CD4-positive, alpha-beta memory T cell (primary cell): ENCODE measurements around the gene BCAS1. TPM values are rescaled to one million over a fixed set of nuclear protein-coding genes. Genes with fewer than 3 reads are reported as not detected.

Experiments
- CTCF ChIA-PET: fragments of 350-600 bp; sonication (Branson Sonifier 250); formaldehyde crosslinking; loops from one replicate; lab custom pipeline; 2021; ENCODE audit warnings: inconsistent platforms; ENCODE audit not compliant: partially characterized antibody; lab: Charles Lee
- POLR2A ChIA-PET: fragments of 350-600 bp; sonication (Branson Sonifier 250); formaldehyde crosslinking; loops from one replicate; lab custom pipeline; 2021; ENCODE audit not compliant: partially characterized antibody; lab: Charles Lee
- DNase-seq, 5 donors: peaks; one replicate each; pipeline versions ENCODE4 v3.0.0 to v3.0.0-alpha.2; 2020 to 2022; ENCODE audit warnings: mixed read lengths in 1 of 5
- H3K27ac ChIP-seq: one replicate; pipeline ENCODE4 v1.7.0; 2013; ENCODE audit warnings: low read depth, low read length
- H3K27me3 ChIP-seq: 2 replicates; pipeline ENCODE4 v1.7.0; 2013; ENCODE audit warnings: mild to moderate bottlenecking, low read length, moderate library complexity; ENCODE audit not compliant: insufficient read depth
- H3K36me3 ChIP-seq: 2 replicates; pipeline ENCODE4 v1.7.0; 2013; ENCODE audit warnings: mild to moderate bottlenecking, low read length, moderate library complexity; ENCODE audit not compliant: insufficient read depth
- H3K4me1 ChIP-seq: 2 replicates; pipeline ENCODE4 v1.7.0; 2013; ENCODE audit warnings: mild to moderate bottlenecking, low read length, moderate library complexity; ENCODE audit not compliant: insufficient read depth
- H3K4me3 ChIP-seq, 2 donors: one replicate each; pipeline ENCODE4 v1.7.0; 2013; ENCODE audit warnings: low read length in 2 of 2, mild to moderate bottlenecking in 1 of 2
- H3K9me3 ChIP-seq, 2 donors: one replicate each; pipeline ENCODE4 v1.7.0; 2013; ENCODE audit warnings: low read length in 2 of 2, control low read depth in 1 of 2; ENCODE audit not compliant: control insufficient read depth in 1 of 2
- H3K27ac Mint-ChIP-seq, 7 donors: one replicate each; pipeline ENCODE4 v1.8.0; 2020 to 2021; ENCODE audit warnings: mixed read lengths in 7 of 7, mild to moderate bottlenecking in 6 of 7, inconsistent platforms in 3 of 7, moderate library complexity in 3 of 7
- H3K27me3 Mint-ChIP-seq, 2 donors: one replicate each; pipeline ENCODE4 v1.8.0; 2020 to 2021; ENCODE audit warnings: mixed read lengths in 2 of 2
- H3K36me3 Mint-ChIP-seq, 2 donors: one replicate each; pipeline ENCODE4 v1.8.0; 2020 to 2021; ENCODE audit warnings: mixed read lengths in 2 of 2, inconsistent platforms in 1 of 2, mild to moderate bottlenecking in 1 of 2
- H3K4me1 Mint-ChIP-seq, 4 donors: one replicate each; pipeline ENCODE4 v1.8.0; 2020 to 2021; ENCODE audit warnings: mixed read lengths in 4 of 4, mild to moderate bottlenecking in 1 of 4
- H3K4me3 Mint-ChIP-seq, 8 donors: one replicate each; pipeline ENCODE4 v1.8.0; 2020 to 2021; ENCODE audit warnings: mixed read lengths in 8 of 8, mild to moderate bottlenecking in 7 of 8, moderate library complexity in 6 of 8, inconsistent platforms in 3 of 8
- H3K9me3 Mint-ChIP-seq, 8 donors: one replicate each; pipeline ENCODE4 v1.8.0; 2020 to 2021; ENCODE audit warnings: mixed read lengths in 8 of 8, mild to moderate bottlenecking in 5 of 8, inconsistent platforms in 3 of 8, moderate library complexity in 1 of 8
- intact Hi-C: fragments of 100-400 bp; cut with micrococcal nuclease; formaldehyde crosslinking; loops from one replicate; pipeline ENCODE4 v1.15.1; 2023
- polyA plus RNA-seq, 2 donors: library from polyadenylated mRNA; unstranded; fragments of 300-500 nt; fragmentation: Illumina TruSeq; gene quantifications; one replicate each; pipeline ENCODE4 v1.2.3, GENCODE V29; 2021
- total RNA-seq, 2 experiments: library from RNA; stranded (reverse); gene quantifications; one replicate each; pipeline ENCODE4 v1.2.3, GENCODE V29; 2021

BCAS1 gene
- total and polyA plus RNA-seq, 4 experiments from 2014 or later = 0.17 to 0.32 (median 0.25) TPM; not detected in 1

DNA sequence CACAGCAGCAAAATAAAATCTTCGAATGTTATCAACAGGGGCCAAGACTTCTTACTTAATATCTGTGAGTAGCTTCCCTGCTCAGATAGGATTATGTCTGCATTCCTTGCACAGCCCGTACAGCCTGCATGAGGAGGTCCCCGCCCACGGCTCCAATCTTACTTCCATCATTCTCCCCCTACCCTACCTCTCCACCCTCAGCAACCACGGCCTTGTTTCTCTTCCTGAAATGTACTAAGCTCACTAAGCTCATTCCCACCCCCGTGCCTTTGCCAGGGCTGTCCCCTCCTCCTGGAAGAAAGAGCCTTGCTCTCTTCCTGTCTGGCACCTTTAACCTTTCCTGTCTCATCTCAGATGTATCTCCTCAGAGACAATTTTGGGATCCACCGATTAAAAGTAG lies 120.4 kb downstream of the BCAS1 start:
- peak overlapping the region; percentile 96 to 100 (median 99) for H3K27ac Mint-ChIP-seq
- H3K4me3 ChIP-seq = no peak overlapping the region

DNA sequence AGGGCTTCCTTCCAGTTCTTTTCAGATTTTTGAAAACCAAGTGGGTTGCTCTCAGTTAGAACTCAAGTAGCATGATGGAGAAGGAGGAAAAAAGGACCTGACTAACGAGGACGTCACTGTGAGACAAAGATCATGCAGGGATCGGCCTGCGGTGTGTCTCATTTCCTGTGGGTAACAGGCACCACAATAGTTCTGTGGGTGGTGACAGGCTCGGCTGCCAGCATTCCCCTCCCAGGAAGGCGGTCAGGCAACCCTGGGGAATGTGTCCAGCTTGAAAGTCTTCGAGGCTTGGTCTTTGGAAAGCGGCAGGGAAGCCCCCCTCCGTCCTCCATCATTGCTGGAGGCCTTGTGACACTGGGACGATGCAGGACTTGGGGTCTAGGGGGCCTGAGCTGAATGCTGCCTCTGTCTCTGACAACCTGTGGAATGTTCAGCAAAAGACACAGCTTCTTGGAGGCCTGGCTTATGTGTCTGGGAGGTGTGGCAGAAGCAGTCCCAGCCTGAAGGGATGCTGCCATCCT lies 121.0 kb downstream of the BCAS1 start:
- DNase-seq = peak; percentile 82 to 92 (median 87)
- H3K36me3 Mint-ChIP-seq = peaks cover 0 to 8% of the 10 kb centered on the region in 2 donors
- peaks cover 0 to 14% (median 5%) of the 10 kb centered on the region in 8 donors for H3K9me3 Mint-ChIP-seq
- intact Hi-C loops = loop anchor here (5.0 to 10.0 kb wide), 3 partner anchors 113 to 977 kb away; partner anchors contain the start of gene TSHZ2
- H3K27me3 Mint-ChIP-seq = no peaks in the 10 kb centered on the region
- peak overlapping the region; percentile 96 to 100 (median 99) for H3K27ac Mint-ChIP-seq
- Histone ChIP-seq H3K9me3 (no peaks in the 10 kb centered on the region), H3K27ac (peak overlapping the region; percentile 78), H3K36me3 (no peaks in the 10 kb centered on the region), H3K4me1 (peaks cover 36% of the 10 kb centered on the region), H3K4me3 (peak overlapping the region; percentile 6 to 30), H3K27me3 (no peaks in the 10 kb centered on the region)
- ChIA-PET POLR2A (interaction anchor here (0.9 to 3.9 kb wide), 9 partner anchors 11 to 948 kb away, joined by 3 to 21 read pairs (median 3); no protein-coding TSS in a partner anchor), CTCF (interaction anchor here (0.6 to 3.3 kb wide), 4 partner anchors 10 to 109 kb away, joined by 3 to 23 read pairs (median 4); no protein-coding TSS in a partner anchor)
- H3K4me1 Mint-ChIP-seq = peaks cover 24 to 42% (median 33%) of the 10 kb centered on the region in 4 donors
- H3K4me3 Mint-ChIP-seq = peak overlapping the region; percentile 39 to 79 (median 72)

More for the DNA sequence above, 120.4 kb downstream of the BCAS1 start:
- no peak for DNase-seq
- ChIA-PET POLR2A (interaction anchor here (0.9 to 3.9 kb wide), 9 partner anchors 12 to 948 kb away, joined by 3 to 21 read pairs (median 3); no protein-coding TSS in a partner anchor), CTCF (interaction anchor here (0.6 to 3.3 kb wide), 4 partner anchors 10 to 109 kb away, joined by 3 to 23 read pairs (median 4); no protein-coding TSS in a partner anchor)
- peak overlapping the region in 6 of 8 donors; percentile 1 to 79 (median 72) for H3K4me3 Mint-ChIP-seq
- H3K27me3 ChIP-seq = no peaks in the 10 kb centered on the region
- H3K4me1 Mint-ChIP-seq = peaks cover 24 to 38% (median 29%) of the 10 kb centered on the region in 4 donors
- H3K36me3 Mint-ChIP-seq = peaks cover 0 to 8% of the 10 kb centered on the region in 2 donors
- H3K4me1 ChIP-seq = peaks cover 36% of the 10 kb centered on the region
- H3K9me3 ChIP-seq = no peaks in the 10 kb centered on the region
- no peaks in the 10 kb centered on the region for H3K27me3 Mint-ChIP-seq
- intact Hi-C loops = no loop called here
- peaks cover 0 to 14% (median 5%) of the 10 kb centered on the region in 8 donors for H3K9me3 Mint-ChIP-seq
- peak overlapping the region; percentile 78 for H3K27ac ChIP-seq
- H3K36me3 ChIP-seq = no peaks in the 10 kb centered on the region

DNA sequence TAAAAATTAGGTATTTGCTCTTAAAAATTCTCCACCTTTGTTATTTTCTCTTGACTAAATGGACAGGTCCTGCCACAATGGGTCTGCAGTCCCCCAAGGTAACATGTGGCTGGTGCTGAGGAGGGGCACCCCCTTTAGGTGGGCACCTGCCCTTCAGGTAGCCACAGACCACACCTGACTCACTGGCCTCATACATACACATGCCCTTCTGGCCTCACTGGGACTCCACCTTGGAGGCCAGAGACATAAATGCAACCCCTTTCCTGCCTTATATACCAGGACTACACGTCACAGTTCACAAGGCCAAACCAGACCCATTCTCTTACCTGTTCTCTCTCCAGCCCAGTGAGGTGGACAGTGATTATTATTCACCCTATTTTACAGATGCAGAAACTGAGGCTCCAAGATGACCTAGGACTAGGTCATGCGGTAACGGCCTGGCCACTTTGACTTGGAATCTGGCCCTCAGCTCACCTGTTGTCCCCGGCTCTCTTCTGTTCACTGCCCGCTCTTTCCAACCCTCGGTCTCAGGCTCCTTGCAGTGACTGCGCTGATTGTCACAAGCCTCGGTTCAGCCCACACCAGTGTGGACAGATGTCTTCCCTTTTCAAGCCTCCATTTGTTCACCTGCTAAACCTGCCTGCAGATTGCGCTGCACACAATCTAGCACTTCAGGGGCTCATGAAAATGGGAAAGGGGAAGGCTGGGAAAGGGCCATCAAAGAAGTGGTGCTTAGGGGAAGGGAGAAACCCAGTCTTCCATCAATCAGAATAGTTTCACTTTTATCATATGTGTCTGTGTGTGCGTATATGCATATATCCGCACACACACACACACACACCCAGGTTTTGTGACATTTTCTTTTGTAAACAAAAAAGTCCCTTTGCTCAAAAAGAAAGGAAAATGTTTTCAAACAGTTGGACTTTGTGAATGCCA lies 121.7 kb downstream of the BCAS1 start:
- Mint-ChIP-seq H3K4me1 (peaks cover 26 to 48% (median 37%) of the 10 kb centered on the region in 4 donors), H3K36me3 (peaks cover 0 to 8% of the 10 kb centered on the region in 2 donors), H3K4me3 (peak overlapping the region; percentile 39 to 79 (median 72)), H3K9me3 (peaks cover 0 to 14% (median 5%) of the 10 kb centered on the region in 8 donors), H3K27ac (peak overlapping the region; percentile 96 to 100 (median 99)), H3K27me3 (no peaks in the 10 kb centered on the region)
- H3K4me1 ChIP-seq = peaks cover 39% of the 10 kb centered on the region
- peak in 1 of 5 donors; percentile 43 for DNase-seq
- CTCF ChIA-PET = interaction anchor here (0.8 to 3.3 kb wide), 5 partner anchors 9 to 536 kb away, joined by 3 to 23 read pairs (median 4); no protein-coding TSS in a partner anchor
- POLR2A ChIA-PET = interaction anchor here (0.9 to 3.9 kb wide), 7 partner anchors 11 to 369 kb away, joined by 3 to 21 read pairs (median 3); no protein-coding TSS in a partner anchor
- peak overlapping the region; percentile 78 for H3K27ac ChIP-seq
- H3K27me3 ChIP-seq = no peaks in the 10 kb centered on the region
- H3K9me3 ChIP-seq = no peaks in the 10 kb centered on the region
- H3K4me3 ChIP-seq = peak overlapping the region in 1 of 2 donors; percentile 30
- H3K36me3 ChIP-seq = no peaks in the 10 kb centered on the region
- intact Hi-C loops = loop anchor here (5.0 to 10.0 kb wide), 3 partner anchors 114 to 976 kb away; partner anchors contain the start of gene TSHZ2

- H3K27me3 ChIP-seq = no peaks in the 10 kb centered on the region
- peaks cover 28 to 48% (median 39%) of the 10 kb centered on the region in 4 donors for H3K4me1 Mint-ChIP-seq
- no peaks in the 10 kb centered on the region for H3K27me3 Mint-ChIP-seq
- H3K9me3 ChIP-seq = no peaks in the 10 kb centered on the region
- POLR2A ChIA-PET = interaction anchor here (1.0 to 1.1 kb wide), 2 partner anchors 13 to 368 kb away, joined by 3 to 4 read pairs; no protein-coding TSS in a partner anchor
- no peak for DNase-seq
- intact Hi-C loops = loop anchor here (5.0 to 10.0 kb wide), 3 partner anchors 115 to 975 kb away; partner anchors contain the start of gene TSHZ2
- H3K4me1 ChIP-seq = peaks cover 39% of the 10 kb centered on the region
- CTCF ChIA-PET = interaction anchor here (1.4 kb wide), 2 partner anchors 10 to 535 kb away, joined by 3 to 4 read pairs; no protein-coding TSS in a partner anchor
- H3K27ac ChIP-seq = peak overlapping the region; percentile 78
- no peak overlapping the region for H3K4me3 Mint-ChIP-seq
- peaks cover 0 to 4% of the 10 kb centered on the region in 2 donors for H3K36me3 Mint-ChIP-seq
- peak overlapping the region; percentile 71 to 100 (median 99) for H3K27ac Mint-ChIP-seq
- no peaks in the 10 kb centered on the region for H3K36me3 ChIP-seq
- H3K9me3 Mint-ChIP-seq = peaks cover 0 to 10% (median under 1%) of the 10 kb centered on the region in 8 donors
- H3K4me3 ChIP-seq = no peak overlapping the region
Observed at GRCh38 chr20:53947501-53948195, 122.7 kb downstream of the BCAS1 start.

DNA sequence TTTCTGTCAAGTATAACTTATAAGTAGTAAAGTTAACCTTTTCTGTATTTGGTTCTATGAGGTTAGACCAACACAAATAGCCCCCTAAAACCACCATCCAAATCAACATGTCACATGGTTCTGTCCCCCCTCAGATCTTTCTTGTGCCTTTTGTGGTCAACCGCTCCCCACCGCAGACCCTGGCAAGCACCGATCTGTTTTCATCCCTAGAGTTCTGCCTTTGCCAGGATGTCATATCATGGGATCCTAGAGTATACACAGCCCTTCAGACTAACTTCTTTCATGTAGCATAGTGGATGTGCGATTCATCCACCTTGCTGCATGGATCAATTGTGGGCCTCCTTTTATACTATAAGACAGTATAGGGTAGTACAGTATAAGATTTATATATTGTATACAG lies 124.3 kb downstream of the BCAS1 start:
- H3K36me3 Mint-ChIP-seq = no peaks in the 10 kb centered on the region
- H3K36me3 ChIP-seq = no peaks in the 10 kb centered on the region
- POLR2A ChIA-PET = no interaction called here
- H3K4me3 Mint-ChIP-seq = no peak overlapping the region
- peak overlapping the region in 1 of 7 donors; percentile 60 for H3K27ac Mint-ChIP-seq
- intact Hi-C loops = loop anchor here (5.0 to 10.0 kb wide), 3 partner anchors 116 to 974 kb away; partner anchors contain the start of gene TSHZ2
- no peaks in the 10 kb centered on the region for H3K9me3 ChIP-seq
- H3K4me1 ChIP-seq = peaks cover 39% of the 10 kb centered on the region
- H3K27me3 Mint-ChIP-seq = no peaks in the 10 kb centered on the region
- peaks cover 27 to 48% (median 38%) of the 10 kb centered on the region in 4 donors for H3K4me1 Mint-ChIP-seq
- no peak overlapping the region for H3K4me3 ChIP-seq
- H3K27ac ChIP-seq = no peak overlapping the region
- CTCF ChIA-PET = interaction anchor here (1.3 to 2.2 kb wide), 2 partner anchors 16 to 368 kb away, joined by 3 to 12 read pairs; no protein-coding TSS in a partner anchor
- no peaks in the 10 kb centered on the region for H3K9me3 Mint-ChIP-seq
- no peaks in the 10 kb centered on the region for H3K27me3 ChIP-seq
- no peak for DNase-seq

GRCh38 chr20:53945478-53945877 lies 124.9 kb downstream of the BCAS1 start:
- Mint-ChIP-seq H3K4me1 (peaks cover 27 to 46% (median 37%) of the 10 kb centered on the region in 4 donors), H3K27me3 (no peaks in the 10 kb centered on the region), H3K4me3 (no peak overlapping the region), H3K36me3 (no peaks in the 10 kb centered on the region), H3K9me3 (no peaks in the 10 kb centered on the region), H3K27ac (no peak overlapping the region)
- no peak for DNase-seq
- CTCF ChIA-PET = interaction anchor here (1.2 to 2.2 kb wide), 6 partner anchors 10 to 534 kb away, joined by 3 to 12 read pairs (median 4); no protein-coding TSS in a partner anchor
- intact Hi-C loops = loop anchor here (5.0 to 10.0 kb wide), 3 partner anchors 117 to 973 kb away; partner anchors contain the start of gene TSHZ2
- no peak overlapping the region for H3K27ac ChIP-seq
- no peaks in the 10 kb centered on the region for H3K9me3 ChIP-seq
- H3K27me3 ChIP-seq = no peaks in the 10 kb centered on the region
- peaks cover 37% of the 10 kb centered on the region for H3K4me1 ChIP-seq
- H3K4me3 ChIP-seq = no peak overlapping the region
- POLR2A ChIA-PET = interaction anchor here (1.0 to 1.6 kb wide), 2 partner anchors 29 to 45 kb away, joined by 3 read pairs; no protein-coding TSS in a partner anchor
- no peaks in the 10 kb centered on the region for H3K36me3 ChIP-seq
